Dendritic cell treated with granulocyte-macrophage colony-stimulating factor and Interleukin-4, amounts not matched to agents 40 ng/mL and 50 ng/mL, for 4 days (primary cell): Measurements from ENCODE around the gene PRKCA.

Source experiments
- H3K27ac Mint-ChIP-seq: one replicate; pipeline ENCODE4 v1.8.0; 2022; ENCODE audit warnings: mild to moderate bottlenecking, mixed read lengths
- H3K27me3 Mint-ChIP-seq: one replicate; pipeline ENCODE4 v1.8.0; 2022; ENCODE audit warnings: mild to moderate bottlenecking, mixed read lengths
- H3K36me3 Mint-ChIP-seq: one replicate; pipeline ENCODE4 v1.8.0; 2022; ENCODE audit warnings: low read depth, mixed read lengths
- H3K4me1 Mint-ChIP-seq: one replicate; pipeline ENCODE4 v1.8.0; 2022; ENCODE audit warnings: low read depth, mixed read lengths
- H3K4me3 Mint-ChIP-seq: one replicate; pipeline ENCODE4 v1.8.0; 2022; ENCODE audit warnings: mild to moderate bottlenecking, moderate library complexity, mixed read lengths
- H3K9me3 Mint-ChIP-seq: one replicate; pipeline ENCODE4 v1.8.0; 2022; ENCODE audit warnings: mixed read lengths
- intact Hi-C: fragments of 100-400 bp; cut with micrococcal nuclease; formaldehyde crosslinking; loops from one replicate; pipeline ENCODE4 v1.15.0; 2022

PRKCA gene

GRCh38 chr17:66849032-66849655 lies 546.7 kb downstream of the PRKCA start:
- no peak overlapping the region for H3K4me3 Mint-ChIP-seq
- no peaks in the 10 kb centered on the region for H3K36me3 Mint-ChIP-seq
- intact Hi-C loops = no loop called here
- H3K27me3 Mint-ChIP-seq = peaks cover 8% of the 10 kb centered on the region
- peaks cover 15% of the 10 kb centered on the region for H3K9me3 Mint-ChIP-seq
- no peak overlapping the region for H3K27ac Mint-ChIP-seq
- no peaks in the 10 kb centered on the region for H3K4me1 Mint-ChIP-seq

GRCh38 chr17:66849851-66850580 lies 547.6 kb downstream of the PRKCA start:
- Mint-ChIP-seq H3K27ac (no peak overlapping the region), H3K4me1 (no peaks in the 10 kb centered on the region), H3K36me3 (no peaks in the 10 kb centered on the region), H3K27me3 (peaks cover 9% of the 10 kb centered on the region), H3K9me3 (peaks cover 24% of the 10 kb centered on the region), H3K4me3 (no peak overlapping the region)
- intact Hi-C loops = no loop called here

- H3K4me3 Mint-ChIP-seq = no peak overlapping the region
- H3K27ac Mint-ChIP-seq = no peak overlapping the region
- intact Hi-C loops = no loop called here
- H3K9me3 Mint-ChIP-seq = peaks cover 30% of the 10 kb centered on the region
- peaks cover 9% of the 10 kb centered on the region for H3K27me3 Mint-ChIP-seq
- no peaks in the 10 kb centered on the region for H3K4me1 Mint-ChIP-seq
- H3K36me3 Mint-ChIP-seq = no peaks in the 10 kb centered on the region
Observed at GRCh38 chr17:66850692-66851091, 548.3 kb downstream of the PRKCA start.

- Mint-ChIP-seq H3K9me3 (peaks cover 15% of the 10 kb centered on the region), H3K27me3 (peaks cover 8% of the 10 kb centered on the region), H3K4me1 (no peaks in the 10 kb centered on the region), H3K27ac (no peak overlapping the region), H3K36me3 (no peaks in the 10 kb centered on the region), H3K4me3 (no peak overlapping the region)
- intact Hi-C loops = no loop called here
Observed at GRCh38 chr17:66855204-66855603, 552.8 kb downstream of the PRKCA start.

- Mint-ChIP-seq H3K27ac (no peak overlapping the region), H3K4me3 (no peak overlapping the region), H3K4me1 (no peaks in the 10 kb centered on the region), H3K27me3 (peaks cover 13% of the 10 kb centered on the region), H3K9me3 (peaks cover 15% of the 10 kb centered on the region), H3K36me3 (no peaks in the 10 kb centered on the region)
- intact Hi-C loops = no loop called here
Observed at GRCh38 chr17:66858226-66859083, 556.0 kb downstream of the PRKCA start.

GRCh38 chr17:66859353-66859752 lies 556.9 kb downstream of the PRKCA start:
- Mint-ChIP-seq H3K27ac (no peak overlapping the region), H3K4me3 (no peak overlapping the region), H3K9me3 (peaks cover 13% of the 10 kb centered on the region), H3K27me3 (peaks cover 17% of the 10 kb centered on the region), H3K4me1 (no peaks in the 10 kb centered on the region), H3K36me3 (no peaks in the 10 kb centered on the region)
- intact Hi-C loops = no loop called here

GRCh38 chr17:66860204-66860603 lies 557.8 kb downstream of the PRKCA start:
- H3K27ac Mint-ChIP-seq = no peak overlapping the region
- peaks cover 15% of the 10 kb centered on the region for H3K27me3 Mint-ChIP-seq
- no peaks in the 10 kb centered on the region for H3K36me3 Mint-ChIP-seq

More at GRCh38 chr17:66860204-66860603, 557.8 kb downstream of the PRKCA start:
- H3K9me3 Mint-ChIP-seq = peaks cover 4% of the 10 kb centered on the region
- H3K4me3 Mint-ChIP-seq = no peak overlapping the region
- H3K4me1 Mint-ChIP-seq = no peaks in the 10 kb centered on the region
- intact Hi-C loops = no loop called here
